ENCODE data around the gene ECHS1. TPM values are rescaled to one million over a fixed set of nuclear protein-coding genes. Genes with fewer than 3 reads are reported as not detected.

ECHS1 gene
- total RNA-seq, 1 experiment from 2014 or later, result 58.0 TPM

DNA sequence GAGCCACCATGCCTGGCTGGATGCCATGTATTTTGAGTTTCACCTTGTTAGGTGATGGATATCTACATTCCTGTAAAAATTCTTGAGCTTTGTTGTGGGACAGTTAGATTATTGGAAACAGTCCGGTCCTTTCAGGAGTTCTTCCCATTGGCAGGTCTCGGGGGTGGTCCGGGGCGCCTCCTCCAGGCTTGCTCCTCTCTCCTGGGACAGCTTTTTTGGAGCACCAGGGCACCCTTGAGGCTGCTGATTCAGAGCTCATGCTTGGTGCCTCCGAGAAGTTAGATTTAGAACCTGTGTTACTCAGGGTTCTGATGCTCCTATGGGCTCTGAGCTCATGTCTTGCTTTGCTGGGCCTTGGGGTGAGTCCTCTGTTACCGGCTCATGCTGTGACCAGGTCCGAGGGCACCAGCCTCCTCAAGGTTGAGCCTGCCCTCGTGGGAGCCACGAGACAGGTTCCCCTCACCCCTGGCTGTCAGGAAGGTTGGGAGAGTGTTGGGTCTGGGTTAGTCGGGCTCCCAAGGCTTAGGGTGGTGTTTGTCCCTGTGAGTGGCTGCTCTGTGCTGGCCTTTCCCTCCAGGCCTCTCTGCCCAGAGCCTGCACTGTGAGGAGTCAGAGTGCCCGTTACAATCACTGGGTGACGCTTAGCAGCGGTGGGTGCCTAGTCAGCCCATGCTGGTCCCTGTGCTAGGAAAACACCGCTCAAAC is 45.3 kb upstream of the ECHS1 start:
- no peak for DNase-seq (ENCODE audit: low read depth, low spot score)
- intact Hi-C loops (cut with micrococcal nuclease), result no loop called here
- TF ChIP-seq SRF (IDR thresholded peaks at IDR 0.05; ENCODE audit: low read depth), result no peak
- no peak for TF ChIP-seq ELF1 (IDR thresholded peaks at IDR 0.05; ENCODE audit: borderline replicate concordance, low read depth)
- TF ChIP-seq, protein P1, sequence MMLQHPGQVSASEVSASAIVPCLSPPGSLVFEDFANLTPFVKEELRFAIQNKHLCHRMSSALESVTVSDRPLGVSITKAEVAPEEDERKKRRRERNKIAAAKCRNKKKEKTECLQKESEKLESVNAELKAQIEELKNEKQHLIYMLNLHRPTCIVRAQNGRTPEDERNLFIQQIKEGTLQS (IDR thresholded peaks at IDR 0.05), result no peak
- TF ChIP-seq RAD21 (IDR thresholded peaks at IDR 0.05; ENCODE audit: low read depth), result no peak
- TF ChIP-seq JUND (IDR thresholded peaks at IDR 0.05), result no peak
- no peak for TF ChIP-seq YY1 (IDR thresholded peaks at IDR 0.05; ENCODE audit: extremely low read depth, insufficient replicate concordance, low read depth, low read length)
- TF ChIP-seq EZH2phosphoT487 (IDR thresholded peaks at IDR 0.05; ENCODE audit: borderline replicate concordance), result no peak
- no peak for TF ChIP-seq SIN3A (IDR thresholded peaks at IDR 0.05; ENCODE audit: low read depth)
- no peak for TF ChIP-seq TCF7L2 (IDR thresholded peaks at IDR 0.05; ENCODE audit: borderline replicate concordance, extremely low read depth, insufficient read depth, insufficient read length)
- TF ChIP-seq POLR2AphosphoS5 (IDR thresholded peaks at IDR 0.05; ENCODE audit: low read depth, low read length), result no peak
- no peak for TF ChIP-seq FOSL1 (IDR thresholded peaks at IDR 0.05; ENCODE audit: low read depth)
- no peak for TF ChIP-seq SP1 (IDR thresholded peaks at IDR 0.05; ENCODE audit: low read depth)
- TF ChIP-seq, protein P2, sequence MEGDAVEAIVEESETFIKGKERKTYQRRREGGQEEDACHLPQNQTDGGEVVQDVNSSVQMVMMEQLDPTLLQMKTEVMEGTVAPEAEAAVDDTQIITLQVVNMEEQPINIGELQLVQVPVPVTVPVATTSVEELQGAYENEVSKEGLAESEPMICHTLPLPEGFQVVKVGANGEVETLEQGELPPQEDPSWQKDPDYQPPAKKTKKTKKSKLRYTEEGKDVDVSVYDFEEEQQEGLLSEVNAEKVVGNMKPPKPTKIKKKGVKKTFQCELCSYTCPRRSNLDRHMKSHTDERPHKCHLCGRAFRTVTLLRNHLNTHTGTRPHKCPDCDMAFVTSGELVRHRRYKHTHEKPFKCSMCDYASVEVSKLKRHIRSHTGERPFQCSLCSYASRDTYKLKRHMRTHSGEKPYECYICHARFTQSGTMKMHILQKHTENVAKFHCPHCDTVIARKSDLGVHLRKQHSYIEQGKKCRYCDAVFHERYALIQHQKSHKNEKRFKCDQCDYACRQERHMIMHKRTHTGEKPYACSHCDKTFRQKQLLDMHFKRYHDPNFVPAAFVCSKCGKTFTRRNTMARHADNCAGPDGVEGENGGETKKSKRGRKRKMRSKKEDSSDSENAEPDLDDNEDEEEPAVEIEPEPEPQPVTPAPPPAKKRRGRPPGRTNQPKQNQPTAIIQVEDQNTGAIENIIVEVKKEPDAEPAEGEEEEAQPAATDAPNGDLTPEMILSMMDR (IDR thresholded peaks at IDR 0.05 in 2 of 3, conservative IDR thresholded peaks at IDR 0.05 in 1 of 3; ENCODE audit: borderline replicate concordance in 1 of 3, insufficient read depth in 1 of 3, low read depth in 2 of 3, low read length in 2 of 3), result no peak
- TF ChIP-seq, protein P3, sequence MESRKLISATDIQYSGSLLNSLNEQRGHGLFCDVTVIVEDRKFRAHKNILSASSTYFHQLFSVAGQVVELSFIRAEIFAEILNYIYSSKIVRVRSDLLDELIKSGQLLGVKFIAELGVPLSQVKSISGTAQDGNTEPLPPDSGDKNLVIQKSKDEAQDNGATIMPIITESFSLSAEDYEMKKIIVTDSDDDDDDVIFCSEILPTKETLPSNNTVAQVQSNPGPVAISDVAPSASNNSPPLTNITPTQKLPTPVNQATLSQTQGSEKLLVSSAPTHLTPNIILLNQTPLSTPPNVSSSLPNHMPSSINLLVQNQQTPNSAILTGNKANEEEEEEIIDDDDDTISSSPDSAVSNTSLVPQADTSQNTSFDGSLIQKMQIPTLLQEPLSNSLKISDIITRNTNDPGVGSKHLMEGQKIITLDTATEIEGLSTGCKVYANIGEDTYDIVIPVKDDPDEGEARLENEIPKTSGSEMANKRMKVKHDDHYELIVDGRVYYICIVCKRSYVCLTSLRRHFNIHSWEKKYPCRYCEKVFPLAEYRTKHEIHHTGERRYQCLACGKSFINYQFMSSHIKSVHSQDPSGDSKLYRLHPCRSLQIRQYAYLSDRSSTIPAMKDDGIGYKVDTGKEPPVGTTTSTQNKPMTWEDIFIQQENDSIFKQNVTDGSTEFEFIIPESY (IDR thresholded peaks at IDR 0.05; ENCODE audit: extremely low read depth, insufficient replicate concordance, low read length), result no peak
- no peak for TF ChIP-seq POLR2A (IDR thresholded peaks at IDR 0.05; ENCODE audit: borderline replicate concordance, extremely low read depth, insufficient read depth, insufficient read length)
- no peak for TF ChIP-seq CBX3 (IDR thresholded peaks at IDR 0.05; ENCODE audit: low read depth)
- Histone ChIP-seq H3K4me2 (ENCODE audit: low read length) (no peak overlapping the region), H3K9me3 (ENCODE audit: control insufficient read depth in 1 of 2, insufficient read depth in 1 of 2, low read depth in 1 of 2, low read length in 2 of 2) (no peaks in the 10 kb centered on the region), H3K27me3 (ENCODE audit: insufficient read depth, low read length) (no peaks in the 10 kb centered on the region), H3K9me2 (ENCODE audit: insufficient read depth) (no peaks in the 10 kb centered on the region), H3K4me3 (replicated peaks in 1 of 2; ENCODE audit: low read depth in 1 of 2, low read length in 2 of 2) (no peak overlapping the region), H3K36me3 (ENCODE audit: control insufficient read depth in 1 of 2, insufficient read depth in 2 of 2, low read length in 2 of 2) (peaks cover 0 to 3% of the 10 kb centered on the region in 2 experiments; a peak in 1 of 4 replicates), H4K20me1 (ENCODE audit: insufficient read depth) (no peaks in the 10 kb centered on the region), H3K27ac (ENCODE audit: low read depth, low read length) (no peak overlapping the region), H3K9ac (ENCODE audit: low read length) (no peak overlapping the region), H2AFZ (ENCODE audit: low read depth, low read length, poor library complexity, severe bottlenecking) (no peak overlapping the region), H3K79me2 (ENCODE audit: insufficient read depth, low read length) (no peaks in the 10 kb centered on the region), H3K4me1 (ENCODE audit: control insufficient read depth in 1 of 2, insufficient read depth in 2 of 2, low read length in 2 of 2) (no peaks in the 10 kb centered on the region)
- BruUV-seq (replicated peaks), result no TSS peak
- ChIA-PET POLR2A (no interaction called here), RAD21 (ENCODE audit: low non-redundant PET in 1 of 2, low total read pairs in 2 of 2, uncharacterized antibody in 2 of 2, unreplicated experiment in 2 of 2) (no interaction called here), CTCF (no interaction called here)
- ATAC-seq, result no peak
